ENCODE results near the gene KRTAP9-6. TPM values are rescaled to one million over a fixed set of nuclear protein-coding genes. Genes with fewer than 3 reads are reported as not detected.
"Not testable (repeated sequence)": the region's sequence is repeated elsewhere in the genome, so short reads cannot be mapped to it uniquely, and the experiment has no call there.

Gene KRTAP9-6
- total and polyA plus RNA-seq, 10 of the 15 experiments (the other 5 are each of a cell fraction or from before 2014, with no cell fraction given) = not detected

GRCh38 chr17:41226051-41226450 is 39.1 kb upstream of the KRTAP9-6 start:
- DNase-seq (ENCODE audit: low read depth, low spot score) (no peak), ATAC-seq (no peak), FAIRE-seq (no peak)
- BruUV-seq (replicated peaks) = no TSS peak
- Histone ChIP-seq H3K4me1 (ENCODE audit: control insufficient read depth, insufficient read depth, low read length) (no peaks in the 10 kb centered on the region), H3K27ac (ENCODE audit: control insufficient read depth, insufficient read depth) (no peak overlapping the region), H3K79me2 (ENCODE audit: control insufficient read depth, insufficient read depth, low read length) (no peaks in the 10 kb centered on the region), H3K4me2 (ENCODE audit: control insufficient read depth, insufficient read depth) (no peak overlapping the region), H3K36me3 (ENCODE audit: control insufficient read depth in 2 of 2, insufficient read depth in 2 of 2, low read length in 1 of 2) (no peaks in the 10 kb centered on the region), H2AFZ (ENCODE audit: control insufficient read depth, low read depth, low read length) (no peak overlapping the region), H3K4me3 (no peak overlapping the region), H4K20me1 (ENCODE audit: control insufficient read depth, insufficient read depth) (no peaks in the 10 kb centered on the region), H3K27me3 (replicated peaks in 1 of 2; ENCODE audit: control insufficient read depth in 2 of 2, insufficient read depth in 2 of 2, low read length in 1 of 2) (peaks cover 0 to 3% of the 10 kb centered on the region in 2 experiments; a peak in 1 of 4 replicates), H3K9me3 (replicated peaks; ENCODE audit: control insufficient read depth, insufficient read depth, low read length) (no peaks in the 10 kb centered on the region), H3K9ac (ENCODE audit: control insufficient read depth, insufficient read depth, low read length) (no peak overlapping the region)
- 68% methylated on average over 6 of the region's 6 CpGs for WGBS (ENCODE audit: insufficient coverage, insufficient replicate concordance, low lambda C conversion rate, missing lambda C conversion rate)
- ChIA-PET RAD21 (ENCODE audit: unreplicated experiment) (no interaction called here), POLR2A (no interaction called here), SMC1A (ENCODE audit: uncharacterized antibody, unreplicated experiment) (no interaction called here), CTCF (interaction anchor here (0.6 kb wide), 1 partner anchor 323 kb away, joined by 3 read pairs; no protein-coding TSS in a partner anchor)
- TF ChIP-seq CEBPZ (IDR thresholded peaks at IDR 0.05; ENCODE audit: low read depth, low read length) = no peak
- no peak for TF ChIP-seq ZNF274 (IDR thresholded peaks at IDR 0.05; ENCODE audit: insufficient read depth, insufficient read length)
- intact Hi-C loops (cut with micrococcal nuclease; ENCODE audit: unreplicated experiment) (no loop called here), in situ Hi-C loops (cut with MboI) (no loop called here)

GRCh38 chr17:41226598-41227095 is 38.5 kb upstream of the KRTAP9-6 start, which contains the start of gene KRTAP9-2:
KRTAP9-2 (plus strand) TSS chr17:41226648; CDS start chr17:41226655, 7 bp downstream.
- H3K4me3 ChIP-seq; DNase-seq (ENCODE audit: low read depth, low spot score); ATAC-seq; H3K36me3 ChIP-seq (ENCODE audit: control insufficient read depth in 2 of 2, insufficient read depth in 2 of 2, low read length in 1 of 2); H2AFZ ChIP-seq (ENCODE audit: control insufficient read depth, low read depth, low read length); POLR2A ChIA-PET; H3K79me2 ChIP-seq (ENCODE audit: control insufficient read depth, insufficient read depth, low read length); intact Hi-C loops (cut with micrococcal nuclease; ENCODE audit: unreplicated experiment); H3K4me2 ChIP-seq (ENCODE audit: control insufficient read depth, insufficient read depth); SMC1A ChIA-PET (ENCODE audit: uncharacterized antibody, unreplicated experiment); BruUV-seq (replicated peaks); H4K20me1 ChIP-seq (ENCODE audit: control insufficient read depth, insufficient read depth); FAIRE-seq; H3K9me3 ChIP-seq (replicated peaks; ENCODE audit: control insufficient read depth, insufficient read depth, low read length); in situ Hi-C loops (cut with MboI); RAD21 ChIA-PET (ENCODE audit: unreplicated experiment); CTCF ChIA-PET; H3K27ac ChIP-seq (ENCODE audit: control insufficient read depth, insufficient read depth); H3K27me3 ChIP-seq (replicated peaks in 1 of 2; ENCODE audit: control insufficient read depth in 2 of 2, insufficient read depth in 2 of 2, low read length in 1 of 2); H3K4me1 ChIP-seq (ENCODE audit: control insufficient read depth, insufficient read depth, low read length); H3K9ac ChIP-seq (ENCODE audit: control insufficient read depth, insufficient read depth, low read length): not testable (repeated sequence)
- WGBS (ENCODE audit: insufficient coverage, insufficient replicate concordance, low lambda C conversion rate, missing lambda C conversion rate) = 3% methylated on average over 2 of the region's 4 CpGs
